Lower lobe of right lung (tissue), 2 donors: ENCODE data around the gene ENDOV. TPM values are rescaled to one million over a fixed set of nuclear protein-coding genes. Genes with fewer than 3 reads are reported as not detected.

ENCODE experiments used
- ATAC-seq, 2 donors: fragments of 200-7000 bp; cut with Tn5 transposase; one replicate each; pipeline ENCODE4 v1.9.1; 2020 to 2022; ENCODE audit warnings: mild to moderate bottlenecking in 2 of 2, moderate library complexity in 2 of 2
- DNase-seq: peaks from one replicate; pipeline ENCODE4 v3.0.0-alpha.2; 2020
- H3K27ac ChIP-seq: fragments of 200-600 bp; one replicate; pipeline ENCODE4 v1.8.0; 2022
- H3K27me3 ChIP-seq: fragments of 200-600 bp; one replicate; pipeline ENCODE4 v1.8.0; 2022; ENCODE audit warnings: low read depth
- H3K36me3 ChIP-seq: fragments of 200-600 bp; one replicate; pipeline ENCODE4 v1.8.0; 2022; ENCODE audit warnings: mild to moderate bottlenecking
- H3K4me1 ChIP-seq: fragments of 200-600 bp; one replicate; pipeline ENCODE4 v1.8.0; 2022
- H3K4me3 ChIP-seq: fragments of 200-600 bp; one replicate; pipeline ENCODE4 v1.8.0; 2022; ENCODE audit warnings: mild to moderate bottlenecking
- H3K9me3 ChIP-seq: fragments of 200-600 bp; one replicate; pipeline ENCODE4 v1.8.0; 2022
- CTCF ChIP-seq: fragments of 200-600 bp; IDR thresholded peaks from one replicate; pipeline ENCODE4 v1.8.0; 2022; ENCODE audit warnings: antibody characterized with exemption, mild to moderate bottlenecking
- intact Hi-C: fragments of 100-400 bp; cut with DNase I; formaldehyde crosslinking; loops from one replicate; pipeline ENCODE4 v1.11.0; 2022
- total RNA-seq: library from RNA; stranded (reverse); fragmentation: NEBNext Ultra II Directional; extraction: Animal tissue kit (Norgen Biotek cat#: 25700); gene quantifications from one replicate; pipeline ENCODE4 v1.2.1, GENCODE V29; 2021
- donor health status: DM: no; HTN: yes; CAD: no; lungs with severe emphysema.

The ENDOV gene
- total RNA-seq, 1 donor from 2014 or later, result 23.4 TPM

GRCh38 chr17:80388601-80389000, 26.4 kb upstream of the ENDOV start:
- TF ChIP-seq CTCF, result no peak
- H3K27me3 ChIP-seq, result no peaks in the 10 kb centered on the region
- ATAC-seq (no peak), DNase-seq (no peak)
- H3K9me3 ChIP-seq, result no peaks in the 10 kb centered on the region
- no peak overlapping the region for H3K4me3 ChIP-seq
- H3K36me3 ChIP-seq, result peaks cover 100% of the 10 kb centered on the region
- no peak overlapping the region for H3K27ac ChIP-seq
- no peaks in the 10 kb centered on the region for H3K4me1 ChIP-seq
- intact Hi-C loops, result no loop called here

DNA sequence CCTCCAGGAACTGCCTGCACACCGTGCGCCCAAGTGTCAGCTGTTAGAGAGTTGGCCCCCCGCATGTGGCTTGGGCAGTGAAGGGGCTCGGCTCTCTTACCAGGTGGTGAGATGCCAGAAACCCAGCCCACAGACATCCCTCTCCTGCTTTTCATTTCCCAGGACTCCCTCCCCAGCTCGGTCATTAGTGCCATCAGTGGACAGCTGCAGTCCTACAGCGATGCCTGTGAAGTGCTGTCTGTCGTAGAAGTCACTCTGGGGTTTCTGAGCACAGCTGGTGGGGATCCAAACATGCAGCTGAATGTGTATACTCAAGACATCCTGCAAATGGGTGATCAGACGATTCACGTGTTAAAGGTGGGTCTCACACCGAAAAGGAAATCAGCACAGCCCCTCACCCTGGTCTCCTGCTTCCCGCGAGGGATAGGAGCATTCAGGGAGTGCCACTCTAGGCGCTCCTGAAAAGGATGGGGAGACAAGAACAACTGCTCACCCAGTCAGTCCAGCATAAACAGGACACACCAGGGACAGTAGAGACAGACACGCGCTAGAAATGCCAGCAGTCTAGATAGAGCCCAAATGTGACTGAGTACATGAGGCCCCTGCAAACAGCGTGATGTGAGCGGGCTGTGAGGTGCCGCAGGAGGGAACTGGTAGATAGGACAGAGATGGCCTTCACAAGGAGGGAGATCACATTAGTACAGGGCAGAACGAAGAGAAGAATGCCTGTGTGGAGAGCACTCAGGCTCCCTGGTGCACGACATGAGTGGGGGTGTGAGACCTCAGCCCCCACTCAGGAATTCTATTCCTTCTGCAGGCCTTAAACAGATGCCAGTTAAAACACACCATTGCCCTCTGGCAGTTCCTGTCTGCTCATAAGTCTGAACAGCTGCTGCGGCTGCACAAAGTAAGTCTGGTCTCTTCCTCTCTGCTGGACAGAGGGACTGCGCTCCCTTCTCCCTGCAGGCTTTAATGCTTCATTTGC, 25.7 kb upstream of the ENDOV start:
- DNase-seq (no peak), ATAC-seq (no peak)
- peak overlapping the region; percentile 24 for H3K27ac ChIP-seq
- H3K4me1 ChIP-seq, result no peaks in the 10 kb centered on the region
- H3K9me3 ChIP-seq, result no peaks in the 10 kb centered on the region
- H3K4me3 ChIP-seq, result no peak overlapping the region
- intact Hi-C loops, result no loop called here
- H3K36me3 ChIP-seq, result peaks cover 100% of the 10 kb centered on the region
- H3K27me3 ChIP-seq, result no peaks in the 10 kb centered on the region
- no peak for TF ChIP-seq CTCF

- no peaks in the 10 kb centered on the region for H3K27me3 ChIP-seq
- ATAC-seq, result no peak
- intact Hi-C loops, result no loop called here
- TF ChIP-seq CTCF, result no peak
- DNase-seq, result no peak
- peak overlapping the region; percentile 46 for H3K27ac ChIP-seq
- H3K4me1 ChIP-seq, result peaks cover 12% of the 10 kb centered on the region
- no peaks in the 10 kb centered on the region for H3K9me3 ChIP-seq
- no peak overlapping the region for H3K4me3 ChIP-seq
- H3K36me3 ChIP-seq, result peaks cover 73% of the 10 kb centered on the region
Observed at GRCh38 chr17:80393241-80393890, 21.6 kb upstream of the ENDOV start.

DNA sequence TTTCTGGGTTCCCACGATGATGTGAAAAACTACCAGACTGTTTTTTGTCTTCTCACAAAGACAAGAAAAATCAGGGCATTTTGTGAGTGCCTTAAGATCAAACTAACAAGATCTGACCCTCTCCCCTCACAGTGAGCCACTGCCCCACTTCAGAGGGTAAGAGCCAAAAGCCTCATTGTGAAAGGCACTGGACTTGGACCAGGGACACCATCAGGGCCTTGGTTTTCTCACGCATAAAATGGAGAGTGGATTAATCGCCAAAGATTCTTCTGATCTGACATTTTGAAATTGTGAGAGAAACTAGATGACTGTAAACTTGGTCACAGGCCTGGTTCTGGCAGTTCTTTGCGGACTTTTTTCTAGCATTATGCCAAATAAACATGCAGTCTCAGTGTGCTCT, 21.0 kb upstream of the ENDOV start:
- intact Hi-C loops, result no loop called here
- TF ChIP-seq CTCF, result no peak
- Histone ChIP-seq H3K4me1 (peaks cover 12% of the 10 kb centered on the region), H3K36me3 (peaks cover 67% of the 10 kb centered on the region), H3K4me3 (no peak overlapping the region), H3K27ac (no peak overlapping the region), H3K9me3 (no peaks in the 10 kb centered on the region), H3K27me3 (no peaks in the 10 kb centered on the region)
- DNase-seq (no peak), ATAC-seq (peak in 1 of 2 donors; percentile 23)

DNA sequence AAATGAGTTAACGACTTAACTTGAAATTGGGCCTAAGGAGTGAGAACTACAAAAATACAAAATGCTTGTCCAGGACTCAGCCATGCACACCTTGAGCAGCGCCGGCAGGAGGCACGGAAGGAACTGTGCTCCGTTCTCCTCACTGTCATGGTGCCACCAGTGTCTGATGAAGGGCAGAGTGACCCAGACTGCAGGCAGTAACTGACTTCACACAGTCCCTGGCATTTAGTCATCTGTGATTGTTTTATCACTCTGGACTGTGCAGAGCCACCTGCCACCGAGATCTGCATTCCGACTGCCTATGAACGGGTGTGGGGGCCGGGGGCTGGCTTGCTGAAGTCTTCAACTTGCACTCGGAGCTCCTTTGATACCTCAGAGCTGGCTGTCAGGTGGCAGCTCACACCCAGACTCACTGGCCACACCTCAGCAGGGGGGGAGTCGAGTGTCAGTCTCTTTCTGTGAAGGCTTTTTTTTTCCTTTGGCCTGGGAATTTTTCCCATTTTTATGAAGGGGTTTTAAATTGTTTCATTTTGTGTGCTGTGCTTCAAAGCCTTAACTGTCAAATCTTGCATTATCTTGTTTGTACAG, 20.2 kb upstream of the ENDOV start:
- peak overlapping the region; percentile 20 for H3K27ac ChIP-seq
- no peaks in the 10 kb centered on the region for H3K9me3 ChIP-seq
- no peaks in the 10 kb centered on the region for H3K27me3 ChIP-seq
- no peak for TF ChIP-seq CTCF
- H3K4me1 ChIP-seq, result peaks cover 12% of the 10 kb centered on the region
- no peak for DNase-seq
- H3K4me3 ChIP-seq, result no peak overlapping the region
- no peak for ATAC-seq
- intact Hi-C loops, result no loop called here
- peaks cover 60% of the 10 kb centered on the region for H3K36me3 ChIP-seq
